SU-DHL-6 (cell line): ENCODE data around the gene FUS.

Experiments
- H2AFZ ChIP-seq: fragments of 200-600 bp; sonication (generic); 2 replicates; pipeline ENCODE4 v1.6.1; 2014; ENCODE audit warnings: low read depth, mild to moderate bottlenecking, moderate library complexity, mixed read lengths, antibody characterized with exemption, low read length; ENCODE audit not compliant: severe bottlenecking
- H3F3A ChIP-seq: fragments of 200-600 bp; shearing (Covaris generic); 2 replicates; pipeline ENCODE4 v1.6.0; 2016; ENCODE audit warnings: antibody characterized with exemption, mild to moderate bottlenecking; ENCODE audit not compliant: insufficient read depth
- H3K27ac ChIP-seq: fragments of 200-600 bp; sonication (generic); 2 replicates; pipeline ENCODE4 v1.5.1; 2016; ENCODE audit warnings: low read depth, mild to moderate bottlenecking, low read length, moderate library complexity, mixed read lengths
- H3K27me3 ChIP-seq: fragments of 200-600 bp; sonication (generic), shearing (Covaris generic); 2 replicates; pipeline ENCODE4 v1.6.0; 2014; ENCODE audit warnings: mild to moderate bottlenecking, low read length
- H3K36me3 ChIP-seq: fragments of 200-600 bp; sonication (generic); 2 replicates; pipeline ENCODE4 v1.6.1; 2014; ENCODE audit warnings: mild to moderate bottlenecking, low read length, mixed read lengths
- H3K4me2 ChIP-seq: fragments of 300-600, 200-600 bp; shearing (Covaris generic), sonication (generic); 2 replicates; pipeline ENCODE4 v1.6.0; 2014; ENCODE audit warnings: low read length, low read depth, mild to moderate bottlenecking; ENCODE audit not compliant: poor library complexity, severe bottlenecking
- H3K4me3 ChIP-seq: fragments of 200-600 bp; sonication (generic); 2 replicates; pipeline ENCODE4 v1.5.1; 2014; ENCODE audit warnings: antibody characterized with exemption, low read length, mild to moderate bottlenecking, mixed read lengths; ENCODE audit not compliant: insufficient read depth, poor library complexity, severe bottlenecking
- H3K79me2 ChIP-seq: fragments of 200-600 bp; sonication (generic); 2 replicates; pipeline ENCODE4 v1.6.1; 2014; ENCODE audit warnings: mild to moderate bottlenecking, low read length, moderate library complexity; ENCODE audit not compliant: insufficient read depth
- H3K9ac ChIP-seq: fragments of 200-600 bp; sonication (generic); 2 replicates; pipeline ENCODE4 v1.7.0; 2014; ENCODE audit warnings: mild to moderate bottlenecking, low read length
- H3K9me2 ChIP-seq: fragments of 200-600 bp; sonication (generic); replicated peaks from 2 replicates; pipeline ENCODE4 v1.6.1; 2014; ENCODE audit warnings: low read length; ENCODE audit not compliant: insufficient read depth
- H3K9me3 ChIP-seq: fragments of 200-600 bp; sonication (generic); 2 replicates; pipeline ENCODE4 v1.6.1; 2014; ENCODE audit warnings: low read length, mixed read lengths; ENCODE audit not compliant: insufficient read depth
- H4K20me1 ChIP-seq: fragments of 200-600 bp; sonication (generic); 2 replicates; pipeline ENCODE4 v1.6.1; 2014; ENCODE audit warnings: low read depth, mild to moderate bottlenecking, antibody characterized with exemption, low read length, moderate library complexity, mixed read lengths
- CTCF ChIP-seq: fragments of 200-600 bp; sonication (generic); IDR thresholded peaks from one replicate; pipeline ENCODE4 v1.5.1; 2017; ENCODE audit warnings: antibody characterized with exemption, mild to moderate bottlenecking, low read length, moderate library complexity; ENCODE audit not compliant: insufficient read depth, poor library complexity, severe bottlenecking
- EZH2phosphoT487 ChIP-seq: fragments of 200-600 bp; sonication (generic), shearing (Covaris generic); conservative IDR thresholded peaks from 2 replicates; pipeline ENCODE4 v1.6.1; 2018; ENCODE audit warnings: mild to moderate bottlenecking, antibody characterized with exemption, low read length, moderate library complexity, mixed read lengths

FUS gene

GRCh38 chr16:31221357-31222160 is 41.6 kb downstream of the FUS start:
- no peaks in the 10 kb centered on the region for H3K27me3 ChIP-seq
- no peaks in the 10 kb centered on the region for H3K36me3 ChIP-seq
- no peak overlapping the region for H3K9ac ChIP-seq
- H3K4me2 ChIP-seq, result no peak overlapping the region
- no peak overlapping the region for H3K27ac ChIP-seq
- H3K9me2 ChIP-seq, result no peaks in the 10 kb centered on the region
- no peaks in the 10 kb centered on the region for H3K79me2 ChIP-seq
- no peaks in the 10 kb centered on the region for H4K20me1 ChIP-seq
- no peaks in the 10 kb centered on the region for H3F3A ChIP-seq
- H3K4me3 ChIP-seq, result no peak overlapping the region
- H3K9me3 ChIP-seq, result no peaks in the 10 kb centered on the region
- H2AFZ ChIP-seq, result no peak overlapping the region
- TF ChIP-seq CTCF (no peak), EZH2phosphoT487 (no peak)

- H3K9me2 ChIP-seq, result no peaks in the 10 kb centered on the region
- no peak overlapping the region for H3K9ac ChIP-seq
- no peak for TF ChIP-seq CTCF
- TF ChIP-seq EZH2phosphoT487, result no peak
- H3F3A ChIP-seq, result no peaks in the 10 kb centered on the region
- H3K4me3 ChIP-seq, result no peak overlapping the region
- no peaks in the 10 kb centered on the region for H3K79me2 ChIP-seq
- H3K27ac ChIP-seq, result no peak overlapping the region
- H4K20me1 ChIP-seq, result no peaks in the 10 kb centered on the region
- no peak overlapping the region for H2AFZ ChIP-seq
- H3K27me3 ChIP-seq, result no peaks in the 10 kb centered on the region
- no peaks in the 10 kb centered on the region for H3K36me3 ChIP-seq
- no peaks in the 10 kb centered on the region for H3K9me3 ChIP-seq
- H3K4me2 ChIP-seq, result no peak overlapping the region
Observed at GRCh38 chr16:31223044-31223443, 43.1 kb downstream of the FUS start.

DNA sequence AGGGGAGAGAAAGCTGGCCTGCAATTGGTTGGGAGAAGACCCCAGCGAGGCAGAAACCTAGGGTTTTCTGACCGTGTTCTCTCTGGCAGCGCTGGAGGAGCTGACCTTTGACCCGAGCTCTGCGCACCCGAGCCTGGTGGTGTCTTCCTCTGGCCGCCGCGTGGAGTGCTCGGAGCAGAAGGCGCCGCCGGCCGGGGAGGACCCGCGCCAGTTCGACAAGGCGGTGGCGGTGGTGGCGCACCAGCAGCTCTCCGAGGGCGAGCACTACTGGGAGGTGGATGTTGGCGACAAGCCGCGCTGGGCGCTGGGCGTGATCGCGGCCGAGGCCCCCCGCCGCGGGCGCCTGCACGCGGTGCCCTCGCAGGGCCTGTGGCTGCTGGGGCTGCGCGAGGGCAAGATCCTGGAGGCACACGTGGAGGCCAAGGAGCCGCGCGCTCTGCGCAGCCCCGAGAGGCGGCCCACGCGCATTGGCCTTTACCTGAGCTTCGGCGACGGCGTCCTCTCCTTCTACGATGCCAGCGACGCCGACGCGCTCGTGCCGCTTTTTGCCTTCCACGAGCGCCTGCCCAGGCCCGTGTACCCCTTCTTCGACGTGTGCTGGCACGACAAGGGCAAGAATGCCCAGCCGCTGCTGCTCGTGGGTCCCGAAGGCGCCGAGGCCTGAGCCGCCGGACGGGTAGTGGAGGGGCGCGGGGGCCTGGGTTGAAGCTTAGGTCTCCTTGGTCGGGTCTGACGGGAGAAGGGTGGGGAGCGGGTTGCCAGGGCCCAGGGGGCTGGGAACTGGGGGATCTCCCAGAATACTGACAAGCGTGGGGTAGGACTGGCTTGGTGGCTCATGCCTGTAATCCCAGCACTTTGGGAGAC is 44.4 kb downstream of the FUS start:
- Histone ChIP-seq H3K79me2 (no peaks in the 10 kb centered on the region), H3K9me3 (no peaks in the 10 kb centered on the region), H3K9ac (no peak overlapping the region), H3K27ac (no peak overlapping the region), H2AFZ (no peak overlapping the region), H3K4me2 (no peak overlapping the region), H3F3A (no peaks in the 10 kb centered on the region), H3K9me2 (no peaks in the 10 kb centered on the region), H3K36me3 (no peaks in the 10 kb centered on the region), H3K4me3 (no peak overlapping the region), H4K20me1 (no peaks in the 10 kb centered on the region), H3K27me3 (no peaks in the 10 kb centered on the region)
- TF ChIP-seq CTCF (no peak), EZH2phosphoT487 (no peak)
